HEK293T (cell line): ENCODE results near the gene NEK6.

Source experiments
- NFRKB ChIP-seq: fragments of 450-650 bp; IDR thresholded peaks from 2 replicates; pipeline ENCODE4 v1.6.1; 2016; ENCODE audit warnings: mild to moderate bottlenecking, moderate library complexity
- SP1 ChIP-seq: fragments of 450-650 bp; IDR thresholded peaks from 2 replicates; pipeline ENCODE4 v1.6.1; 2017
- SUZ12 ChIP-seq: fragments of 450-650 bp; IDR thresholded peaks from 2 replicates; pipeline ENCODE4 v1.6.1; 2016; ENCODE audit warnings: mild to moderate bottlenecking

- TF ChIP-seq SP1 (no peak), SUZ12 (no peak), NFRKB (no peak)
These were observed 18.3 kb upstream of the NEK6 start for GRCh38 chr9:124239249-124240073.
